Thyroid gland (tissue), 4 donors: ENCODE data around the gene ADAMTS17.

Source experiments
- POLR2A ChIP-seq, 2 donors: fragments of 450-650 bp; IDR thresholded peaks; one replicate each; pipeline ENCODE4 v1.6.1; 2017; ENCODE audit warnings: antibody characterized with exemption in 2 of 2, mild to moderate bottlenecking in 2 of 2, moderate library complexity in 1 of 2
- TF ChIP-seq, protein P1 (sequence below), 6 experiments: fragments of 200-600 bp in 3 of 6; fragments of 450-650 bp in 3 of 6; sonication (generic) in 3 of 6; IDR thresholded peaks; one replicate each; pipeline ENCODE4 v1.5.1; 2016 to 2019; ENCODE audit warnings: antibody characterized with exemption in 6 of 6, mild to moderate bottlenecking in 2 of 6, inconsistent platforms in 1 of 6, moderate library complexity in 1 of 6

DNA sequence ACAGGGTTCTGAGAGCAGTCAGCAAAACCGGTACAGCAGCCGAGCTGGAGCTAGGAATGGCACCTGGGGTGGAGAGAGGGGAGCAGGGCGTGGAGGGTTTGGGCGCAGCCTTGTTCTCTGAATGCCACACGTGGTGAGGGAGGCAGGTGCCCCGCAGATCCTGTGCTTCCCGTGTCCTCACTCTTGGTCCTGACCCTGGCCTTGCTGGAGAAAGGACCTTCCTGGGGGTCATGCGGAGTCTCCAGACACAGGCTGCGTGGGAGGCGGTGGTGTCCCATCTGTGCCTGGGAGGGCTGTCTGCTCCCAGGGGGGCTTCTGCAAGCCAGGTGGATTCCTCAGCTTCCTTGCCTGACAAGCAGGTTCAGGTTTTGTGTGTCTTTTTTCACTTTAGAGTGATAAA is 363.8 kb downstream of the ADAMTS17 start:
- TF ChIP-seq, protein P1, sequence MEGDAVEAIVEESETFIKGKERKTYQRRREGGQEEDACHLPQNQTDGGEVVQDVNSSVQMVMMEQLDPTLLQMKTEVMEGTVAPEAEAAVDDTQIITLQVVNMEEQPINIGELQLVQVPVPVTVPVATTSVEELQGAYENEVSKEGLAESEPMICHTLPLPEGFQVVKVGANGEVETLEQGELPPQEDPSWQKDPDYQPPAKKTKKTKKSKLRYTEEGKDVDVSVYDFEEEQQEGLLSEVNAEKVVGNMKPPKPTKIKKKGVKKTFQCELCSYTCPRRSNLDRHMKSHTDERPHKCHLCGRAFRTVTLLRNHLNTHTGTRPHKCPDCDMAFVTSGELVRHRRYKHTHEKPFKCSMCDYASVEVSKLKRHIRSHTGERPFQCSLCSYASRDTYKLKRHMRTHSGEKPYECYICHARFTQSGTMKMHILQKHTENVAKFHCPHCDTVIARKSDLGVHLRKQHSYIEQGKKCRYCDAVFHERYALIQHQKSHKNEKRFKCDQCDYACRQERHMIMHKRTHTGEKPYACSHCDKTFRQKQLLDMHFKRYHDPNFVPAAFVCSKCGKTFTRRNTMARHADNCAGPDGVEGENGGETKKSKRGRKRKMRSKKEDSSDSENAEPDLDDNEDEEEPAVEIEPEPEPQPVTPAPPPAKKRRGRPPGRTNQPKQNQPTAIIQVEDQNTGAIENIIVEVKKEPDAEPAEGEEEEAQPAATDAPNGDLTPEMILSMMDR (IDR thresholded peaks at IDR 0.05): no peak
- TF ChIP-seq POLR2A (IDR thresholded peaks at IDR 0.05): no peak
